Measurements from ENCODE around the gene CTDSP1.

Gene CTDSP1

DNA sequence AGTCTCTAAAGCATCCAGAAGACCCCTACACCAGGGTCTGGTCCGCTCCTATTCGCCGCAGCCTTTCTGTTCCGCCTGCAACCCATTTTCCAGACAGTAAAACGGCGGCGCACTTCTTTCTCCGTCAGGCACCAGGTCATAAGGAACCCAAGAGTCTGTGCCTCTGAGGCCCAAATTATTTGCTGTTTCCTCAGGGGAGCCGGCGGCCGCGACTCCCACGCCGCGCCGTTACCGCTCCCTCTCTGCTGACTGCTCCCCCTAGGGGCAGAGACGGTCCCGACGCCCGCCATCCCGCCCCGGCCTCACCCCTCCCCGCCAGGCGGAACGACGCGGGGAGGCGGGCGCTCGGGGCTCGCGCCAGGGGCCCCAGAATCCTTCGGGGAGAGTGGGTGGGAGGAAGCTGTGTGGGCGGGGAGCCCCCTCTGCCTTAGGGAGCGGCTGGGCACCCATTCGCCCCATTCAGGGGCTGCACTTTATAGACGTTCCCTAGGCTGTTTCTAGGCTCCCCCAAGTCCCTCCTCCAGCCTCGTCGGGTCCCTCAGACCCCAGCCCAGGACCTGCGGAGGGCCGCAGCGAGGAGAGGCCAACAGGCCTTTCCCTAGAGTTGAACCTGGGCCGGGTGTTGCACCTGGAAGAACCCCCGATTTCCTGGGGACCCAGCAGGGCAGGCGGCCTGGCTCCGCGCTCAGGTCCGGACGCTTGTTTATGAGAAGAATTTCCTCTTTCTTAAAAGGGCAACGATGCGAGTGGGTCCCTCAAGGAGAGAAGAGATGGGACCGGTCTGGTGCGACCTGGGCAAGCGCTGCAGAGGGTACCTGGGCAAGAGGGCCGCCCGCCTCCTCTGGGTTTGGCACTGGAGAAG, 3.6 kb upstream of the CTDSP1 start:
- intact Hi-C loops (cut with DNase I) = loop anchor here (5.0 kb wide), 2 partner anchors 94 to 124 kb away; partner anchors contain the start of genes AAMP and PNKD
- peak; percentile 83 to 98 (median 95) for DNase-seq

DNA sequence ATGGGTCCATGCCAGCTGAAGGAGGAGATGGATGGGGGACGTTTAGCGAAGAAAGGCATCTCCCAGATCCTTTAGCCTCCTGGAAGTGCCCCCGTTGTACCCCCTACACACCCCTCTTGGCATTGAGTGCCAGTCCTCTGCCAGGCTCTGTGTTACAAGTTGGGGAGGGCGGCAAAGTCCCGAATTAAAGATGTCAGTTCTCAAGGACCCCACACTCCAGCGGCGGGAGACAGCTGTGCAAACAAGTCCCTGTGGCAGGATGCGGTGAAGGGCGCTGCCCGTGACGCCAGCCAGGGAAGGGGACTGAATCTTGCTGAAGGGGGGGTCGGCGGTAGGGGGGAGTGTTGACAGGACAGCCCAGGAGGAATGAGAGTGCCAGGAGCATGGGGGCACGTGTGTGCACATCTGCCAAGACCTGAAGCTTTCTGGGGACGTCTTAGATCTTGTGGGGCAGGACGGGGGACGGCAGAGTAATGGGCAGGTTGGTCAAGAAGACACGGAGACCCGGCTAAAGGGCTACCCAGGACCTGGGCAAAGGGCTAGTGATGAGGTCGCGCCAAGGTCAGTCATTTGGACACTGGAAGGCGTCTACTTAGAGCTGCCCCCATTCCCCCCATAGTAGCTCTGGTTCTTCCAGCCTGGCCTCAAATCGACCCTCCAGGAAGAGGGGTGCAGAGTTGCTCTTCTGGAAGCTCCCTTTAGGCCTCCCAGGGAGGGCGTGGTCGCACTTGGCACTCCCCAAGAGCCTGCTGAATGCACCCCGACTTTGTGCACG, 2.8 kb upstream of the CTDSP1 start:
- peak in 40 of 42 donors; percentile 37 to 82 (median 64) for DNase-seq
- intact Hi-C loops (cut with DNase I) = loop anchor here (5.0 kb wide), 2 partner anchors 95 to 125 kb away; partner anchors contain the start of genes AAMP and PNKD

DNA sequence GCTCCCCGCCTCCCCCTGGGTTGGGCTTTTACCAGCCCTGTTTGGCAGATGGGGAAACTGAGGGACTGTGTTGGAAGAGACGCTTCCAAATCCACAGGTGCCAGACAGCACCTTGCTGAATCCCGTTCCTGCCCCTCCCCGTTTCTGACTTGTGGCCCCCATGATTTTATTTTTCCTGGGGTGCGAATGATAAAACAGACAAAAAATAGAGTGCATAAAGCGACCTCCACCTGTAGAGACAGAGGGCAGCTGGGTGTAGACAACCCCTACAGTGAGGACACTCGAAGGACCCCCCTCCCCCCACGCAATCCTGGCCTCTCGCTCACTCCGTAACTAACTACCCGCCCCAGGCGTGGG, 2.2 kb upstream of the CTDSP1 start:
- DNase-seq = peak in 2 of 42 donors; percentile 41 to 46
- intact Hi-C loops (cut with DNase I) = loop anchor here (5.0 kb wide), 2 partner anchors 95 to 125 kb away; partner anchors contain the start of genes AAMP and PNKD

DNA sequence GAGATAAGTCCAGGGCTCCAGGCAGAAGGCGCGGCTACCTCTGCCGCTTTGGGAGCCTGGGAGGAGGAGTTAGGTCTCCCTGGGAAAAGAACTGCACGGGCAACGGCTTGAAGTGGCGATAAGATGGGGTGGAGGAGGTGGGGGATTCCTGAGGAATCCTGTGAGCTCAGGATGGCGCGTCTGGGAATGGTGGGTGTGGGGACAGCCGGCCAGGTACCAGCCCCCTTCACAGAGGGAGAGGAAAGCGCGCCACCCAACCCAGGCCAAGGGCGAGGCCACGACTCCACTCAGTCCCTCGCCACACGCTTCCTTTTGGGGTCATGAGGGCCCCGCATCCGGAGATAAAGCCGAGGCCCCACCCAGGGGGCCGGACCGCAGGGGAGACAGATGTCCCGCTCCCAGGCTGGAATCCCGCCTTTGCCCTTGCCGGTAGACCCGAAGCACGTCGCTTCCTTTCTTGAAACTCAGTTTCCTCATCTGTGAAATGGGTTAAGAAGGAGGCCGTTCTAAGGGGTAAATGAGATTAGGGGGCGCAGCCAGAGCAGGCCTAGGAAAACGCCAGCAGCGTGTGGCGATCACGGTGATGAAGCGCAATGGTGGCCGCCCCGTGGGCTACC, 1.7 kb upstream of the CTDSP1 start:
- intact Hi-C loops (cut with DNase I) = loop anchor here (5.0 kb wide), 2 partner anchors 96 to 126 kb away; partner anchors contain the start of genes AAMP and PNKD
- DNase-seq = peak in 24 of 42 donors; percentile 16 to 66 (median 45)

DNA sequence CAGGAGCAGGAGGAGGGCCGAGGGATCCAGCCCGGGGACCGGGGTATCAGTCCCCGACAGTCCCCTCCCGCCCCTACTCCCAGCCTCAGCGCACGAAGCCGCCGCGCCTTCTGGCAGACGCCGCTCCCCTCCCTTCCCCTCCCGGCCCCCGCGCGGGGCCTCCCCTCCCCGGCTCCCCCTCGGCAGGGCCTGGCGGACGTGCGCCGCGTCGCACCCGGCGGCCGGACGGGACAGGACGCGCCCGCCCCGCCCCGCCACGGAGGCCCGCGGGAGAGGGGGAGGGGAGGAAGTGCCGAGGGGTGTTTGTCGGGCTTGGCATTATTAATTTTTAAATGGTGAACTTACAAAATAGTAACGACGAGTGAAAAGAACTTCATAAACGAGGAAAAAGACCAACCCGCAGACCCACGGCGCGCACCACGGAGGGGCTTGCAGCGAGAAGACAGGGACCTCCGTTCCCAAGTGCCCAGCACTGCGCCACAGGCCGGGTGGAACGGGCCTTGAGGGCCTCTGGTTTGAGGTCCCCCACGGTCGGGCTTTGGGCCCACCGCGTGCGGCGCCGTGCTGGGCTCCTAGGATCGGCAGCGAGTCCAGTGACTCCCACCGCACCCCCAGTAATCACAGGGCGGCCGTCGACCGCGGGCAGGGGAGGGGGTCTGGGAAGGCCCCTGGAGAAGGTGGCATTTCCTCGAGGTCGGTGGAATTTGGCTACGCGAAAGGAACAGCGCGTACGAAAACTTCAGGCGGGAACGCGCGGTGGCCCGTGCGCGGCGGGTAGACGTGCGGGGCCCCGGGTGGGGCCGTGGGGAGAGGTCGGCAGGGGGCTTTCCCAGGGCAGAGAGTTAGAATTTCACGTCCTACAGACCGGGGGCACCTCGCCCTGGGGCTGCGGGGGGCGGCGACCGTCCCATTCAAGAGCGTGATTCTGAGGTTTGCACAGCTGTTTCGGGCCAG, 954 bp upstream of the CTDSP1 start:
- intact Hi-C loops (cut with DNase I) = loop anchor here (5.0 kb wide), 2 partner anchors 96 to 126 kb away; partner anchors contain the start of genes AAMP and PNKD
- peak in 40 of 42 donors; percentile 28 to 87 (median 77) for DNase-seq

- peak in 15 of 42 donors; percentile 23 to 66 (median 44) for DNase-seq
- intact Hi-C loops (cut with DNase I) = loop anchor here (5.0 to 10.0 kb wide), 4 partner anchors 108 to 774 kb away; partner anchors contain the start of genes BCS1L, CNOT9, CNPPD1 and RETREG2
Measured at GRCh38 chr2:218400167-218400929, 680 bp downstream of the CTDSP1 start.

GRCh38 chr2:218400930-218401881, 1.5 kb downstream of the CTDSP1 start:
- no peak for DNase-seq

DNA sequence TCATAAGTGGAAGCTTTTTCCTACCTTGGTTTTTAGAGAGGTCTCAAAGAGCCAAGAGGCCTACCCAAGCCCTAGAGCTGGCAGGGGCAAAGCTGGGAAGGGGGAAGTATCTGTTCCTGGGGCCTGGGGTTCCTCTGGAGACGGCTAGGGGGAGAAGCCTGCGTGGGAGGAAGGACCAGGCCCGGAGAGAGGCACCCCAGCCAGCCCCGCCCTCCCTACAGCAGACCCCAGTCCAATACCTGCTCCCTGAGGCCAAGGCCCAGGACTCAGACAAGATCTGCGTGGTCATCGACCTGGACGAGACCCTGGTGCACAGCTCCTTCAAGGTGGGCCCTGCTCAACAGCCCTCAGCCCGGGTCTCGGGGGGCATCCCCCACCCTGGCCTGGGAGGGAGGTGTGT, 2.2 kb downstream of the CTDSP1 start:
- no peak for DNase-seq
- intact Hi-C loops (cut with DNase I) = loop anchor here (5.0 to 10.0 kb wide), 4 partner anchors 110 to 773 kb away; partner anchors contain the start of genes BCS1L, CNOT9, CNPPD1 and RETREG2

More at GRCh38 chr2:218400930-218401881, 1.5 kb downstream of the CTDSP1 start:
- intact Hi-C loops (cut with DNase I) = loop anchor here (5.0 to 10.0 kb wide), 4 partner anchors 109 to 774 kb away; partner anchors contain the start of genes BCS1L, CNOT9, CNPPD1 and RETREG2

- no peak for DNase-seq
- intact Hi-C loops (cut with DNase I) = loop anchor here (5.0 to 10.0 kb wide), 4 partner anchors 110 to 772 kb away; partner anchors contain the start of genes BCS1L, CNOT9, CNPPD1 and RETREG2
Measured at GRCh38 chr2:218402491-218402901, 2.8 kb downstream of the CTDSP1 start.

- intact Hi-C loops (cut with DNase I) = loop anchor here (5.0 to 10.0 kb wide), 4 partner anchors 111 to 772 kb away; partner anchors contain the start of genes BCS1L, CNOT9, CNPPD1 and RETREG2
- no peak for DNase-seq
Measured at GRCh38 chr2:218402911-218403411, 3.3 kb downstream of the CTDSP1 start.

GRCh38 chr2:218403810-218404209, 4.1 kb downstream of the CTDSP1 start:
- no peak for DNase-seq
- intact Hi-C loops (cut with DNase I) = loop anchor here (5.0 to 10.0 kb wide), 4 partner anchors 112 to 771 kb away; partner anchors contain the start of genes BCS1L, CNOT9, CNPPD1 and RETREG2

GRCh38 chr2:218404351-218405085, 4.8 kb downstream of the CTDSP1 start:
- DNase-seq = no peak
- intact Hi-C loops (cut with DNase I) = loop anchor here (5.0 to 10.0 kb wide), 5 partner anchors 63 to 770 kb away; partner anchors contain the start of genes BCS1L, CNOT9, CNPPD1 and RETREG2

GRCh38 chr2:218405086-218405745, 5.5 kb downstream of the CTDSP1 start:
- DNase-seq = no peak
- intact Hi-C loops (cut with DNase I) = loop anchor here (5.0 to 10.0 kb wide), 2 partner anchors 62 to 770 kb away; partner anchors contain the start of genes CNPPD1, RETREG2 and SLC23A3
